ENCODE measurements around the gene LRRC75A. TPM values are rescaled to one million over a fixed set of nuclear protein-coding genes. Genes with fewer than 3 reads are reported as not detected.
A peak's percentile ranks its signal among the peaks of the same experiment; 100 is the strongest.

LRRC75A gene
- total RNA-seq, 1 experiment from 2014 or later, result 22.9 TPM

DNA sequence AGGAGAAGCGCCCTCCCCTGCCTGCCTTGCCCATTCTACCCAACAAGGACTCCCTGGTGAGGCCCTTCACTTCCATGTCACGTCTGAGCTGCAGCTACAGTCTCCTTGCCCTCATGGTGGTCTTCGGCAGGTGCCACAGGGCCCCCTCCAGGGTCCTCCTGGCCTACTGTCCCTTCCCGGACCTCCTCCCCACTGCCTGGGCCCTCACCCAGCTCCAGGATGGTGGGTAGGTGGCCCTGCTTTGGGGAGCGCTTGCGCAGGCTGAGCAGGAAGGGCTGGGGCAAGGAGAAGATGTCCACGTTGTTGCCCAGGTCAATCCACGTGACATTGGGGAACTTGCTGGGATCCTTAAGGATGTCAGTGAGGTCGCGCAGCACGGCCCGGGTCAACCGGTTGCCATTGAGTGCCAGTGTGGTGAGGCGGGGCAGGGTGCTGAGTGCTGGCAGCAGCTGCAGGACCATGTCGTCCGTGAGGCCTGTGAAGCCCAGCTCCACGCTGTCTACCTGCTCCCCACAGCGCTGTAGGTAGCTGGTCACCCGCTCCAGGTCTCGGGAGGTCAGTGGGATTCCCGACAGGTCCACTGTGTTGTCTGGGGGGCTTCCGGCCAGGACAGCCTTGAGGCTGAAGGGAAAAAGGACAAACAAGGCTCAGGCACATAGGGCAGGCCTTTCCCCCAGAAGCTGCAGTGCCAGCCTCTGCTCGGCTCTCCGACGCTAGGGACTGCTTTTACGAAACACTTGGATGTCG is 48.3 kb downstream of the LRRC75A start:
- Mint-ChIP-seq H3K36me3 (peaks cover 63% of the 10 kb centered on the region), H3K27ac (peak overlapping the region; percentile 45), H3K4me3 (no peak overlapping the region), H3K9me3 (no peaks in the 10 kb centered on the region), H3K27me3 (ENCODE audit: low read depth) (no peaks in the 10 kb centered on the region), H3K4me1 (peaks cover 53% of the 10 kb centered on the region)
- POLR2A ChIA-PET, result interaction anchor here (0.6 to 2.0 kb wide), 7 partner anchors 11 to 1733 kb away, joined by 3 to 9 read pairs (median 4); no protein-coding TSS in a partner anchor
- CTCF ChIA-PET, result interaction anchor here (0.7 to 3.8 kb wide), 9 partner anchors 10 to 80 kb away, joined by 3 to 20 read pairs (median 4); partner anchors contain the start of gene TRPV2
- ATAC-seq, result peak; percentile 13
- DNase-seq (ENCODE audit: low spot score), result no peak
- TF ChIP-seq, protein P1, sequence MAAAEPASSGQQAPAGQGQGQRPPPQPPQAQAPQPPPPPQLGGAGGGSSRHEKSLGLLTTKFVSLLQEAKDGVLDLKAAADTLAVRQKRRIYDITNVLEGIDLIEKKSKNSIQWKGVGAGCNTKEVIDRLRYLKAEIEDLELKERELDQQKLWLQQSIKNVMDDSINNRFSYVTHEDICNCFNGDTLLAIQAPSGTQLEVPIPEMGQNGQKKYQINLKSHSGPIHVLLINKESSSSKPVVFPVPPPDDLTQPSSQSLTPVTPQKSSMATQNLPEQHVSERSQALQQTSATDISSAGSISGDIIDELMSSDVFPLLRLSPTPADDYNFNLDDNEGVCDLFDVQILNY (CRISPR knock-in tag; IDR thresholded peaks at IDR 0.05), result no peak
- TF ChIP-seq EMX1 (CRISPR knock-in tag; IDR thresholded peaks at IDR 0.05) (peak; percentile 93), FOXP1 (CRISPR knock-in tag; IDR thresholded peaks at IDR 0.05; ENCODE audit: borderline replicate concordance) (peak; percentile 51), ZNF317 (CRISPR knock-in tag; IDR thresholded peaks at IDR 0.05; ENCODE audit: borderline replicate concordance, low read depth) (0 out of 2 replicates have a peak, but pooled peaks have one; percentile 12), ZNF138 (CRISPR knock-in tag; conservative IDR thresholded peaks at IDR 0.05) (peak; percentile 65), SOX15 (CRISPR knock-in tag; IDR thresholded peaks at IDR 0.05) (no peak), NFATC4 (CRISPR knock-in tag; IDR thresholded peaks at IDR 0.05) (peak; percentile 92), TEAD1 (CRISPR knock-in tag; IDR thresholded peaks at IDR 0.05) (no peak), PRRX2 (CRISPR knock-in tag; IDR thresholded peaks at IDR 0.05) (peak; percentile 92; the same call in 1 of the 2 replicates), MXD4 (CRISPR knock-in tag; IDR thresholded peaks at IDR 0.05; ENCODE audit: borderline replicate concordance) (no peak), ATF1 (CRISPR knock-in tag; IDR thresholded peaks at IDR 0.05) (peak; percentile 93), ZNF219 (CRISPR knock-in tag; IDR thresholded peaks at IDR 0.05; ENCODE audit: borderline replicate concordance) (no peak), JUN (CRISPR knock-in tag; IDR thresholded peaks at IDR 0.05) (peak; percentile 34; the same call in 1 of the 2 replicates), RELA (CRISPR knock-in tag; IDR thresholded peaks at IDR 0.05; ENCODE audit: borderline replicate concordance) (0 out of 2 replicates have a peak, but pooled peaks have one; percentile 14), NR2C2 (CRISPR knock-in tag; IDR thresholded peaks at IDR 0.05) (0 out of 2 replicates have a peak, but pooled peaks have one; percentile 32)
- TF ChIP-seq, protein P2, sequence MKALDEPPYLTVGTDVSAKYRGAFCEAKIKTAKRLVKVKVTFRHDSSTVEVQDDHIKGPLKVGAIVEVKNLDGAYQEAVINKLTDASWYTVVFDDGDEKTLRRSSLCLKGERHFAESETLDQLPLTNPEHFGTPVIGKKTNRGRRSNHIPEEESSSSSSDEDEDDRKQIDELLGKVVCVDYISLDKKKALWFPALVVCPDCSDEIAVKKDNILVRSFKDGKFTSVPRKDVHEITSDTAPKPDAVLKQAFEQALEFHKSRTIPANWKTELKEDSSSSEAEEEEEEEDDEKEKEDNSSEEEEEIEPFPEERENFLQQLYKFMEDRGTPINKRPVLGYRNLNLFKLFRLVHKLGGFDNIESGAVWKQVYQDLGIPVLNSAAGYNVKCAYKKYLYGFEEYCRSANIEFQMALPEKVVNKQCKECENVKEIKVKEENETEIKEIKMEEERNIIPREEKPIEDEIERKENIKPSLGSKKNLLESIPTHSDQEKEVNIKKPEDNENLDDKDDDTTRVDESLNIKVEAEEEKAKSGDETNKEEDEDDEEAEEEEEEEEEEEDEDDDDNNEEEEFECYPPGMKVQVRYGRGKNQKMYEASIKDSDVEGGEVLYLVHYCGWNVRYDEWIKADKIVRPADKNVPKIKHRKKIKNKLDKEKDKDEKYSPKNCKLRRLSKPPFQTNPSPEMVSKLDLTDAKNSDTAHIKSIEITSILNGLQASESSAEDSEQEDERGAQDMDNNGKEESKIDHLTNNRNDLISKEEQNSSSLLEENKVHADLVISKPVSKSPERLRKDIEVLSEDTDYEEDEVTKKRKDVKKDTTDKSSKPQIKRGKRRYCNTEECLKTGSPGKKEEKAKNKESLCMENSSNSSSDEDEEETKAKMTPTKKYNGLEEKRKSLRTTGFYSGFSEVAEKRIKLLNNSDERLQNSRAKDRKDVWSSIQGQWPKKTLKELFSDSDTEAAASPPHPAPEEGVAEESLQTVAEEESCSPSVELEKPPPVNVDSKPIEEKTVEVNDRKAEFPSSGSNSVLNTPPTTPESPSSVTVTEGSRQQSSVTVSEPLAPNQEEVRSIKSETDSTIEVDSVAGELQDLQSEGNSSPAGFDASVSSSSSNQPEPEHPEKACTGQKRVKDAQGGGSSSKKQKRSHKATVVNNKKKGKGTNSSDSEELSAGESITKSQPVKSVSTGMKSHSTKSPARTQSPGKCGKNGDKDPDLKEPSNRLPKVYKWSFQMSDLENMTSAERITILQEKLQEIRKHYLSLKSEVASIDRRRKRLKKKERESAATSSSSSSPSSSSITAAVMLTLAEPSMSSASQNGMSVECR (CRISPR knock-in tag; IDR thresholded peaks at IDR 0.05; ENCODE audit: borderline replicate concordance), result peak; percentile 53; the same call in 1 of the 2 replicates
- TF ChIP-seq, protein P3, sequence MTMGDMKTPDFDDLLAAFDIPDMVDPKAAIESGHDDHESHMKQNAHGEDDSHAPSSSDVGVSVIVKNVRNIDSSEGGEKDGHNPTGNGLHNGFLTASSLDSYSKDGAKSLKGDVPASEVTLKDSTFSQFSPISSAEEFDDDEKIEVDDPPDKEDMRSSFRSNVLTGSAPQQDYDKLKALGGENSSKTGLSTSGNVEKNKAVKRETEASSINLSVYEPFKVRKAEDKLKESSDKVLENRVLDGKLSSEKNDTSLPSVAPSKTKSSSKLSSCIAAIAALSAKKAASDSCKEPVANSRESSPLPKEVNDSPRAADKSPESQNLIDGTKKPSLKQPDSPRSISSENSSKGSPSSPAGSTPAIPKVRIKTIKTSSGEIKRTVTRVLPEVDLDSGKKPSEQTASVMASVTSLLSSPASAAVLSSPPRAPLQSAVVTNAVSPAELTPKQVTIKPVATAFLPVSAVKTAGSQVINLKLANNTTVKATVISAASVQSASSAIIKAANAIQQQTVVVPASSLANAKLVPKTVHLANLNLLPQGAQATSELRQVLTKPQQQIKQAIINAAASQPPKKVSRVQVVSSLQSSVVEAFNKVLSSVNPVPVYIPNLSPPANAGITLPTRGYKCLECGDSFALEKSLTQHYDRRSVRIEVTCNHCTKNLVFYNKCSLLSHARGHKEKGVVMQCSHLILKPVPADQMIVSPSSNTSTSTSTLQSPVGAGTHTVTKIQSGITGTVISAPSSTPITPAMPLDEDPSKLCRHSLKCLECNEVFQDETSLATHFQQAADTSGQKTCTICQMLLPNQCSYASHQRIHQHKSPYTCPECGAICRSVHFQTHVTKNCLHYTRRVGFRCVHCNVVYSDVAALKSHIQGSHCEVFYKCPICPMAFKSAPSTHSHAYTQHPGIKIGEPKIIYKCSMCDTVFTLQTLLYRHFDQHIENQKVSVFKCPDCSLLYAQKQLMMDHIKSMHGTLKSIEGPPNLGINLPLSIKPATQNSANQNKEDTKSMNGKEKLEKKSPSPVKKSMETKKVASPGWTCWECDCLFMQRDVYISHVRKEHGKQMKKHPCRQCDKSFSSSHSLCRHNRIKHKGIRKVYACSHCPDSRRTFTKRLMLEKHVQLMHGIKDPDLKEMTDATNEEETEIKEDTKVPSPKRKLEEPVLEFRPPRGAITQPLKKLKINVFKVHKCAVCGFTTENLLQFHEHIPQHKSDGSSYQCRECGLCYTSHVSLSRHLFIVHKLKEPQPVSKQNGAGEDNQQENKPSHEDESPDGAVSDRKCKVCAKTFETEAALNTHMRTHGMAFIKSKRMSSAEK (CRISPR knock-in tag; IDR thresholded peaks at IDR 0.05; ENCODE audit: borderline replicate concordance), result peak; percentile 17; the same call in 1 of the 2 replicates
- TF ChIP-seq, protein P4, sequence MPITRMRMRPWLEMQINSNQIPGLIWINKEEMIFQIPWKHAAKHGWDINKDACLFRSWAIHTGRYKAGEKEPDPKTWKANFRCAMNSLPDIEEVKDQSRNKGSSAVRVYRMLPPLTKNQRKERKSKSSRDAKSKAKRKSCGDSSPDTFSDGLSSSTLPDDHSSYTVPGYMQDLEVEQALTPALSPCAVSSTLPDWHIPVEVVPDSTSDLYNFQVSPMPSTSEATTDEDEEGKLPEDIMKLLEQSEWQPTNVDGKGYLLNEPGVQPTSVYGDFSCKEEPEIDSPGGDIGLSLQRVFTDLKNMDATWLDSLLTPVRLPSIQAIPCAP (CRISPR knock-in tag; IDR thresholded peaks at IDR 0.05), result no peak
- TF ChIP-seq, protein P5, sequence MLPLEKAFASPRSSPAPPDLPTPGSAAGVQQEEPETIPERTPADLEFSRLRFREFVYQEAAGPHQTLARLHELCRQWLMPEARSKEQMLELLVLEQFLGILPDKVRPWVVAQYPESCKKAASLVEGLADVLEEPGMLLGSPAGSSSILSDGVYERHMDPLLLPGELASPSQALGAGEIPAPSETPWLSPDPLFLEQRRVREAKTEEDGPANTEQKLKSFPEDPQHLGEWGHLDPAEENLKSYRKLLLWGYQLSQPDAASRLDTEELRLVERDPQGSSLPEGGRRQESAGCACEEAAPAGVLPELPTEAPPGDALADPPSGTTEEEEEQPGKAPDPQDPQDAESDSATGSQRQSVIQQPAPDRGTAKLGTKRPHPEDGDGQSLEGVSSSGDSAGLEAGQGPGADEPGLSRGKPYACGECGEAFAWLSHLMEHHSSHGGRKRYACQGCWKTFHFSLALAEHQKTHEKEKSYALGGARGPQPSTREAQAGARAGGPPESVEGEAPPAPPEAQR (CRISPR knock-in tag; IDR thresholded peaks at IDR 0.05), result no peak
- TF ChIP-seq, protein P6, sequence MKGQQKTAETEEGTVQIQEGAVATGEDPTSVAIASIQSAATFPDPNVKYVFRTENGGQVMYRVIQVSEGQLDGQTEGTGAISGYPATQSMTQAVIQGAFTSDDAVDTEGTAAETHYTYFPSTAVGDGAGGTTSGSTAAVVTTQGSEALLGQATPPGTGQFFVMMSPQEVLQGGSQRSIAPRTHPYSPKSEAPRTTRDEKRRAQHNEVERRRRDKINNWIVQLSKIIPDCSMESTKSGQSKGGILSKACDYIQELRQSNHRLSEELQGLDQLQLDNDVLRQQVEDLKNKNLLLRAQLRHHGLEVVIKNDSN (CRISPR knock-in tag; IDR thresholded peaks at IDR 0.05), result peak; percentile 27; the same call in 1 of the 2 replicates
- TF ChIP-seq, protein P7, sequence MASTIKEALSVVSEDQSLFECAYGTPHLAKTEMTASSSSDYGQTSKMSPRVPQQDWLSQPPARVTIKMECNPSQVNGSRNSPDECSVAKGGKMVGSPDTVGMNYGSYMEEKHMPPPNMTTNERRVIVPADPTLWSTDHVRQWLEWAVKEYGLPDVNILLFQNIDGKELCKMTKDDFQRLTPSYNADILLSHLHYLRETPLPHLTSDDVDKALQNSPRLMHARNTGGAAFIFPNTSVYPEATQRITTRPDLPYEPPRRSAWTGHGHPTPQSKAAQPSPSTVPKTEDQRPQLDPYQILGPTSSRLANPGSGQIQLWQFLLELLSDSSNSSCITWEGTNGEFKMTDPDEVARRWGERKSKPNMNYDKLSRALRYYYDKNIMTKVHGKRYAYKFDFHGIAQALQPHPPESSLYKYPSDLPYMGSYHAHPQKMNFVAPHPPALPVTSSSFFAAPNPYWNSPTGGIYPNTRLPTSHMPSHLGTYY (CRISPR knock-in tag; IDR thresholded peaks at IDR 0.05), result peak; percentile 88
